CD4-positive, alpha-beta T cell treated with Interleukin-4 for 4 hours (primary cell): ENCODE data around the gene NPR3.

Source experiments
- DNase-seq: peaks from one replicate; pipeline ENCODE4 v3.0.0-alpha.2; 2020

Gene NPR3

DNA sequence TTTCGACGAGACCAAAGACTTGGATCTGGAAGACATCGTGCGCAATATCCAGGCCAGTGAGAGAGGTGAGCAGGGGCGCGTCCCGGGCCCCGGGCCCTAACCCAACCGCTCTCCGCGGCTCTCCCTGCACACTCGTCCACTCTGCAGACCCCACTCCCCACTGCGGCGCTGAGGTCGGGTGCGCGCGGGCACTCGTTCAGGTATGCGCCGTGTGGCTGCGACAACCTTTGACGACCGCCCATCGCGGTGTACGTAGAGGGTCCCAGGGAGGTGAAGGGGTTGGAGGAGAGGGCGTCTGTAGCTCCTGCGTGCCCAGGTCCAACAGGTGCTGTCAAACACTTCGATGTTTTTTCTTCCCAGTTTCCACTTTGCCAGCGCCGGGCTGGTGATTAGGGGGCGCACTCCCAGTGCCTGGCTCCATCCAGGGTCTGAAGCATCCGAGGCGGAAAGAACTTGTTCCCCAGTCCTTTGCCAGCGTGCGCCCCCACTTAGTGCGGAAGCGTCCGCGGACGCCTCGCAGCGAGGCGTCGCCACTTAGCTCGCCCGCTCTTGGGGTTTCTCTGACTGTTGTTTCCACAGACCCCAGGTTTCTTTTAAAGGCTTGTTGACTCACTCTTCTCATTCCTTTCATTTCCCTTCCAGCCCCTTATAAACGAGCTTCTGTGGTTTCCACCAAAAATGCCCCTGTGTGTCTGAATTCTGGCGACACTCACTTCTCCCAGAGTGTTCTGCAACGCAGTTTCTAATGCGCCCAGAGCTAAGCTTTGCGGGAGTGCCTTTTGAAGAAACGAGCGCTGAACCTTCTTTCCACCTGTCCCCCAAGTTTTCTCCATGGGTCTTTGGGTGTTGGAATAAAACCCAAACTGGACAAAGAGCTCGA, 1.6 kb downstream of the NPR3 start:
- no peak for DNase-seq

DNA sequence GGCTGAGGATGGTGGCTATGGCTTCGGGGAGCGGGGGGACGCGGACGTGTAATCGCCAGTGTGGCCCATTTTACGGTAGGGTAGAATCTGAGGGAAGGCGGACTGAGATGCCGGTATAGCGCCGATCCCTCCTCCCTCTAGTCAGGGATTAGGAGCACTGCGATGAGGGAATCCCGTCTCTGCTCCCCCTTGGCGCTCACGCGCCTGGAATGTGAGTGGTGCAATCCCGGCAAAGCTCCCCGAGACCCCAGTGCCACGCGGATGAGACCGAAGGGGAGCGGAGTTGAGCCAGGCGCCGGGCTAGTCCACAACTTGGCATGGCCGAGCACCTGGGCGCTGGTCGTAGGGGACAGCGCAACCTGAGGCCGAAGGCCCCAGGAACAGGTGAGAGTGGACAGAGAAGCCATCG, 2.2 kb downstream of the NPR3 start:
- no peak for DNase-seq

DNA sequence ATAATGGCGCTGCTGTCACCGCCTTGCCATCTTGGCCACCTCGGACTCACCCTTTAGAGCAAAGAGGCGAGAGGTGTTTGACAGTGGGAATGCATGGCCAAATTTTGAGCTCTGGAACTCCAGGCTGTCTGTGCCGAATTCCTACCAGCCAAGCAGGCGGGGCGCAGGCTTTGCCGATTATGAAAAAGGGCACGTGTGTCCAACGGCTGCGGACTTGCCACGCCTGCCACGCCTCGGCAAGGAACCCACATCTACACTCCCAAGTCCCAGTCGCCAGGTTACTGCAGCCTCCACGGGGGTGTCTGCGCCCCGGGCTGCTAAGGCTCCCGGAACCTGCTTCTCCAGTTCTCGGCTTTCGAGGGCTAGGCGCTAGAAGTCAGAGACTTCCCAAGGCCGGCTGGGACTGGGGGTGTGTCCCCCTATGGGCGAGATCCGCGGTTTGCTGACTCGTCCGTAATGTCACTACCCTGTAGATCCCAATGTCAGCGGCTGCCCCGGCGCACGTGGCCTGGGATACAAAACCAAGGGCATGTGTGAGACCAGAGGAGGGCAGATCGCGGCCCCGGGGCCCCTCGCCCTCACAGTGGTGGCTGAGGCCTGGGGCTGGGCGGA, 2.8 kb downstream of the NPR3 start:
- DNase-seq: no peak

DNA sequence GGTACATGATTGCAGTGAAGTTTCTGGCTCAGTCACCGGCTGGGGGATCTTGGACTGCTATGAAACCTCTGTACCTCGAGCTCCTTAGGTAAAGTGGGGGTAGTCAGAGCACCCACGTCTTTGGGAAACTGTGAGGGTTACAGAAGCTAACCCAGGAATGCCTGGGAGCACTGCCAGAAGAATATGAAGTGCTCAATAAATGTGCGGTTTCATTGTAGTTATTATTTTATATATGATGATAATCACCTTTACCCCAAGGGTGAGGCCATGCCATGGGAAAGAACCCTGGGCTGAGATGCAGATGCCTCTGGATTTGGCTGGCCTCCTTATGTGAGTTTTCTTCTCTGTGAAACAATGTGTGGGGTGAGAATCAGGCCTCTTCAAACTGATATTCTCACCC, 3.7 kb downstream of the NPR3 start:
- DNase-seq: no peak

DNA sequence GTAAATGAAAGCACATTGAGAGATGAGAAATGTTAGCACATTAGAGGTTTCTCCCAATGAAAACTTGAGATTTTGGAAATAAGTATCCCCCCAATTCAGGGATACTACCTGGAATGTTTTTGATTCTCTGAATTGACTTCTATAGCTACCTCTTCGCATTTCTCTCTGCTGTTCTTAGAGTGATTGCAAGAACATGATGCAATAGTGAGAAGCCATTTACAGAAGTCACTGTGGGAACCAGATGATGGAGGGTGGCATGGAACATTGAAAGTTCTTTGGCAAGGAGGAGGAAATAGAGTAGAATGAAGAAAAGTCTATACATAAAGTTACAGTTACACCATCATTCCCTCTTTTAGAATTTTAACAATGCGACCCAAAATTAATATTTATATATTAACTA, 9.2 kb downstream of the NPR3 start:
- no peak for DNase-seq

DNA sequence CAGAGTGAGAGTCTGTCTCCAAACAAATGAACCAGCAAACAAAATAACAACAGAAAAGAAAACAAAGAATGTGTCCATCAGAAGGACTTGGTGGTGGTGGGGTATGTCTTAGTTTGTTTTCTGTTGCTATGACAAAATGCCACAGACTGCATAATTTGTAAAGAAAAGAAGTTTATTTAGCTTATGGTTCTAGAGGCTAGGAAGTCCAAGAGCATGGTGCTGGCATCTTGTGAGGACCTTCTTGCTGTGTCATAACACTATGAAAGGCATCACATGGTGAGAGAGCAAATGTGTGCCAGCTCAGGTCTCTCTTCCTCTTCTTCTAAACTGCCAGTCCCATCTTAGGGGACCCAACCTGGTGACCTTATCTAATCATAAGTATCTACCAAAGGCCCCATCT, 10.5 kb downstream of the NPR3 start:
- no peak for DNase-seq

DNA sequence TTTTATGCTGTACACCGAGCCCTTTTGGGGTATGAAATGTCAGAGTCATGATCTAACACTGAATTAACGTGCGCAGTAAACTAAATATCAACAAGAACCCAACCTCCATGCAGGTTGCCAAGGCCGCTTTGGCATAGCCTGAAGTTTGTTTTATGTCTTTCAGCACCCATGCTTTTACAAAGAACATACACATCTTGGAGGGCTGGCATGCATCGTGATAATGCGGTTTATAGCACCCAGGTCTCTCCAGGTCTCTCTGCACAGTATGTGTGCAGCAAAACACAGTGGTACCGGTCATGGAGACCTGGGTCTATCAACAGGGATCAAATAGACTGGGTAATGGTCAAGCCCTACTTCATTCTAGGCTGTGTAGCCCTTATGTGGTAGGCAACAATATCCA, 11.8 kb downstream of the NPR3 start:
- DNase-seq: no peak

DNA sequence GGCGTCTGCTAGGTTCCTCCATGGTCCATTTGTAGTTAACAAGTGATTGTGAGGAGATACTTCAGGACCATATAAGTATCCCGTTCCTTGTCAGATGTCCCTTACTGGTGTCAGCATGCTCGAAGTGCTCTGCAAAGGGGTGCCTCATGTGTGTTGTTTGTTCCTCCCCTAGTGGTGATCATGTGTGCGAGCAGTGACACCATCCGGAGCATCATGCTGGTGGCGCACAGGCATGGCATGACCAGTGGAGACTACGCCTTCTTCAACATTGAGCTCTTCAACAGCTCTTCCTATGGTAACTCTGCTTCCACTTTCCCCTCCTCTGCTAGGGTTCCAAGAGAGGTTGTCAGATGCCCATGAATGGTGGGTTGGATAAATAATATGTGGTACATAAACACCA, 13.4 kb downstream of the NPR3 start:
- no peak for DNase-seq

DNA sequence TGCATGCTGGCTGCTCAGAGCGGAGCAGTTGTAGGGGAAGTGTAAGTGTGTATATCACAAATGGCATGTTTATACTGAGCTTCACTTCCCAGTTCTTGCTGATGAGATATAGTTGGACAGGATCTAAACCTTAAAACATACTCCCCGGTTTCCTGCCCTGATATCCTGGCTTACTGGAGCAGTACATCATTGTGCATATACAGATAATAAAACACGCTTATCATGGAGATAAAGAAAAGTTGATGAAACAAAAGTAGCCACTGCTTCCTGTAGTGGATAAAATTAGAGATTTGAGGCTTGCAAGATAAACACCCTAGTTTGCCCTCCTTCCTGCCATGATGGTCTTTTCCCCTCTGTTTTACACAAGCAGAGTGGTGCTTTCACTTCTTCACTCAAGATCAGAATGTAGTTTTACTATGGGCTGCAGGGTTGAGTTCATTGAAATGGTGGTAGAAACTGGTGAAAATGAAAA, 15.0 kb downstream of the NPR3 start:
- DNase-seq: no peak

DNA sequence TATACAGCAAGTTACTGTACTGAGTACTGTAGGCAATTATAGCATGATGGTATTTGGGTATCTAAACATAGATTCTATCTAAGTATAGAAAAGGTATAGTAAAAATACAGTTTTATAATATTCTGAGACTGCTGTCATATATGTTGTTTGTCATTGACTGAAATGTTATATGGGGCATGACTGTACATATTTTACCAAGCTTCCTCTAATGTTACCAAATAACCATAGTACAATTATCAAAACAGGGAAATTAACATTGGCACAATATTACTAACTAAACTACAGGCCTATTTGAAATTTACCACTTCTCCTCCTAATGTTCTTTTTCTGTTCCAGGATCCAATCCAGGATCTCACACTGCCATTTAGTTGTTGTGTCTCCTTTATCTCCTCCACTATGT, 18.5 kb downstream of the NPR3 start:
- DNase-seq: no peak

DNA sequence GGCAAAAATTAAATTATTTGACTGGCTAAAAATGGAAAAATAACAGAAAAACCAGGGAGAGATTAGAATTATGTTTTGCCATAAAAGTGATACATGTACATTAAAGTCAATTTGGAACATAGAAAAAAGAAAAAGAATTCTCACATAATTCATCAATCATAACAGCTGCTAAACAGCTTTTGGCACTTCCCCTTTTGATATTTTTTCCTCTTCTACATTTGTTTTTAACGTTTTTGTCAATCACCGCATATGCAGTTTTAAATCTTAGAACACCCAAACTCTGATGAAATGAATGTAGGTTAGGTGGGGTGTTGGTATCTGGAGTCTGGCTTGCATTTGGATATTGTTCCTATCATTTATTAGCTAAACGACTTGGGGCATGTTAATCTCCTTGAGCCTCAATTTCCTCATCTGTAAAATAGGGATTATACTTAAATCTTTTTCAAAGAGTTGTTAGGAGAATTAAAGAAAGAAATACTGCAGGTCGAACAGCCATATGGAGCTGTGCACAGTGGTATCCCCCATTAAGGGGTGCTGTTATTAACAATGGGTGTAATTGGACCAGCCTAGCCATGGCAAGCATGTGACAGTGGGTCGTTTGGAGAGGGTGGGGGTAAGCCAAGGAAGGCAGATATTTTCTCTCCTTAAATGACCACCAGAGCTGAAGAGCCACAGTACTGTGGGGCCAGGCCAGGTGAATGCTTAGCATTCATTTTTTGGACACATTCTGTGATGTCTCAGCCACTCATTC, 22.6 kb downstream of the NPR3 start:
- DNase-seq: no peak

DNA sequence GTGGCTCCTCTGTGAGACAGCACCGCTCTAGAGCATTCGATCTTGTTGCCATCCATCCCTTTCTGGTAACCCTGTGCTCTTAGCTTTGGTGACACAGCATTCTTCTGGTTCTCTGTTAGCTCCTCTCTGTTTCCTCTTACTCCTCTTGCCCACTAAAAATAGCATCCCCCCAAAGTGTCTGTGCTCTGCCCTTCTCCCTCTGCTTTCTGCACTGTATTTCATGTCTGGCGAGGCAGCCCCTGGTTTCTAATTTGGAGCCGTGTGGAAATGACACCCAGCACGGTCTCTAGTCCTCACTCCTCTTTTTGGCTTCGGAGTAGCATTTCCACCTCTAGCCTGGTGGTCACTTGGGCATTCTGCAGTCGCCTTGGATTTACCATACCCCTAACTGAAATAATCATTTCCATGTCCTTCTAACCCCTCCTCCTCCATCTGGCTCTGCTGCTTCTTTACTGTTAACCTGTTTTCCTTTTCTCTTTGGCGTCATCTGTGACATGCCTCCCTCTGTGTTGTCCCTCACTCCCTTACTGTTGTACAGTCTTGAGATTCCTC, 23.8 kb downstream of the NPR3 start:
- no peak for DNase-seq

DNA sequence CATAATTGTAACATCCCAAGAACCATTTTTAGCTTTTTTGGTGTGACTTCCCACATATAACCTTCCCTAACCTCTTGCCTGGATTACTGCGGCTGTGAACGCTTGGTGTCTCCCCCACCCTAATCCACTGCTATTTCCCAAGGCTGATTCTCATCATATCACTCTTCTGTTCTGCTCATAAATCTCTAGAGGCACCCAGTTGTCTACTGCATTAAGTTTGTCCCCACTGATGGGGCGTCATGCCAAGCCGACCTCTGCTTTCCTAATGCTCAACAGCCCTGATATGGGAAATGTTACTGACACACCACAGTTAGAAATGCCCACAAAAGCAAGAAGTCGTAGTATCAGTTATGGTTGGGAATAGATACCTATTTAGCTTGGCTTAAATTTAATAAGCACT, 24.4 kb downstream of the NPR3 start:
- DNase-seq: no peak

DNA sequence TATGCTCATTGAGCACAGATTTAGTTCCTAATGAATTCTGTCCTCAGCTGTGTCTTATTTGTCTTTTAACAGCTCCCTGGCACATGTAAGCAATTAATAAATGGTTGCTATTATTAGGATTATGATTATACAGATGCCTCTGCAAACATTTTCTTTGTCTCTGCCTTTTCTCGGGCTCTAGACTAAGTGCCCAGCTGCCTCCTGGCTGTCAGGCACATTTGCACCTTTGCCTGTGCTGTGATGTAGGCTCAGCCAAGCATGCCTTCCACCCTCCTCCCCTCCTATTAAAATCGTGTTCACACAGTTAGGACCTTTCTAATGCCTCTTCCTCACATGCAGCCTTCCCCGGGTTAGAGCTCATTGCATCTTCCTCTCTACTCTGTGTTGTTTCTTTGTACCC, 25.7 kb downstream of the NPR3 start:
- no peak for DNase-seq

DNA sequence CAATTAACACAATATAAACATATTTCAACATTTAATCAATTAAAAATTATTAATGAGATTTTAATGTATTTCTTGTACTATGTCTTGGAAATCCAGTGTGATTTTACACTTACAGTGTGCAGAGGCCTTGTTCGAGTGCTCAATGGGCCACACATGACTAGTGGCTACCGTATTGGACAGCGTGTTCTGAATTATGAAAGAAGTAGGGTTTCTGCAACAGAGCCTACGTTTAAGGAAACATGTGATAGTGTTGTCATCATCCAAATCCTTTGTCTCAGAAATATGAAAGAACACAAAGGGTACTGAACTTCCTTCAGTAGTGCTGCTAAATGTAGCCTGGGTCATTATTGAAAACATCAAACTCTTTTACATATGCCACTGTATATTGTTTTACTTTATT, 29.5 kb downstream of the NPR3 start:
- no peak for DNase-seq

DNA sequence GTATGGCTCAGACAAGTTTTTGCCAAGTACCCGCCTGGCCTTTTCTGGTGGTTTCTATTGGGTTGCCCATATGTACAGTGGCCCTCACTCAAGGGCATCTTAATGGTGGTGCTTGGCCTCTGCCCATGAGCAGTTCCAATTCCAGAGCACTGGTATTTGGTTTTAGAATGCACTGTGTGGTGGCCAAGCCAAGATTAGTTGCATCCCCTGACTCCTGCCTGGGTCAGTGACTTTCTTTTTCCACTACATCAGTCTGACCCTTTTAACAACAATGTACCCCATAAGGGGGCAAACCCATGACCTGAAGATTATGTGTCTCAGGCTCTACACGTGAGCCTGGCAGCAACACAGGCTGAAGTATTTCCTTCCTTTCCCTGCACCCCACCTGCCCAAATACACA, 34.2 kb downstream of the NPR3 start:
- DNase-seq: no peak

DNA sequence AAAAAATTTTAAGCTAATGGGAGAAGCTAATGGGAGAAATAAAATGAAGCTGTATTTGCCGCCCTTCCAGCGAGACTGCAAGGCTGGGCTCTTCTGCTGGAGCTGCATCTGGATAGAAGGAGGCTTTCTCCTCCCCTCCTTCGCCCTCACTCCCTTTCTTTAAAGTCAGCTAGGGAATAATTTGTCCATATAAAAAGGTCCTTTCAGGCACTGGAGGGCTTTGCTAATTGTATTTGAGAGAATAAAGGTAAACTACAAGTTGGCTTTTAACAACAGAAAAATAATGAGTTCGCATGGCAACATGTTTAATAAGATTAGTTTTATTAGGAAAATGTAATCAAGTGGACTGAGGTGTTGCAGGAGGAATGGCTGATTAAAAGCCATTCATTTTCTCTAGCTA, 41.3 kb downstream of the NPR3 start:
- no peak for DNase-seq

DNA sequence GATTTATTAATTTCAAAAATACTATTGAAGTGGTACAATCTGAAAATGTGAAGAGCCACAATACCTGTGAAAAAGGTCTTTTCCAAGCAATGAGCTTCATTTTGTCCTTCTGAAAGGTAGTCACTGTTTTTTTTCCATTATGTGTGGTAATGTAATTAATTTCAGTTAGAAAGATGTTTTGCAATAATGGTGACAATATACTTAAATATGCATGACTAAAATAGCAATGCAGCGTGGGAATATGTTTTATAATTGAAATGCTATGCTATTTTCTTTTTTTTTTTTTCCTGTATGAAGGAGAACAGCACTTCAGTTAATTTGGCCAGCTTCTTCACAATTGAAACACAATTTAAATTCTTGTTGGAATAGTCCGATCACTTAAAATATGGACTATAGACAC, 41.9 kb downstream of the NPR3 start:
- DNase-seq: no peak

DNA sequence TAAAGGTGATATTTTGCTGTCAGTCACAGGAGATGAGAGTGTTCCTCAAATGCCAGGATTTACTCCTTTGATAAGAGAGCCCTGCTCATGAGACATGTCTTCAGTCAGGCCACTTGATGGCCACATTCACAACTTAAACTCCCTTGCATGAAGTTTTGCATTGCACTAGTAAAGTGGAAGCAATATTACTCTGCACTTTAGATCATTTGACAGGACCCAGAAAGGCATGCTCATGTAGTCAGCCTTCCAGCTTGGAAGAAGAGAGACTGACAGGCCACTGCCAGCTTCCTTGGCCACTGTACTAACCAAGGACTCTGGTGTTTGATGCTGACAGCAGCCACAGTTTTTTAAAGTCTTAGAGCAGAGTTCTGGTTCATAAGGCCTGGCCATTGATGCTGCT, 42.6 kb downstream of the NPR3 start:
- DNase-seq: no peak

DNA sequence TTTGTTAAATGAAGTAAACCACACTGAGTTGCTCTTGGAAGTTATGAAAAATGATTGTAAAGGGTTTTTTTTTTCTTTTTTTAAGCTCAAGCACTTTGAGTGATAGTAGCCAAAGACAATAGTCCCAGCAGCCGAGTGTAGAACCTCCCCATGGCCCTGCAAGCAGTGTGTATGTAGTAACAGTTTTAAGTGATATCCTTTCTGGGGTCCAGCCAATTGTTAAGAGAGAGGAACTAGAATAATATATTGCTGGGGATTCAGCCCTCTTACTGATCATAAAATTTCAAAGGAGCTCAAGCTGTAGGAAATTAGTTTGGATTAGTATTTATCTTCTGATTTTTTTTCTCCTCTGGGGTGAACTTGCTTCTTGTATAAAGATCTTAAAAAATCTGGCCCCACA, 43.2 kb downstream of the NPR3 start:
- no peak for DNase-seq

DNA sequence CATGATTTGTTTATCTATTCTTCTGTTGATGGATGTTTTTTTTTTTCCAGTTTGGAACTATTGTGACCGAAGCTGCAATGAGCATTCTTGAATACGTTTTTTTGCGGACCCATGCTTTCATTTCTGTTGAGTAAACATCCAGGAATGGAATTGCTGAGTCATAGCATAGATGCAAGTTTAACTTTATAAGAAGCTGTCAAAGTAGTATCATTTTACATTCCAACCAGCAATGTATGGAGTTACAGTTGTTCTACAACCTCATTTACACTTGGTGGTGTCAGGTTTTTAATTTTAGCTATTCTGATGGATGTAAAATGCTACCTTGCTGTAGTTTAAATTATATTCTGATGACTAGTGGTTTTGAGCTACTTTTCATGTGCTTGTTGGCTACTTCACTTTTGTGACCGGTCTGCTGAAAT, 49.0 kb downstream of the NPR3 start:
- DNase-seq: no peak

DNA sequence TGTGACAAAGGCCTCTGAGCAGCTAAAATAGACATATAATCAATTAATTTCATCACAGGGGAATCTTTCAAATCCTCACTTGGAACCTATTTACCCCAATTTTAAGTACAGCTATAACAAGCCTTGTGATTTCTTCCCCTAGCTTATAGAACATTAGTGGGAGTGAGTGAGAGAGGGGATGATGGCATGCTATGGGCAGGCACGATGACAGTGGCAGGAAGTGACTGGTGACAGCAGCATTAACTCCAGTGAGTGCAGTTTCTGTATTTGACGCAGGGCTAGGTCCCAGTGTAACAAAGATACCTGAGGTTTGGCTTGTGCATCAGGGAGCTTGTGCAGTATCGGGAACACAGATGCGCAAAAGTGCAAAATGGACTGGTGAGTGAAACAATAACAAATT, 54.1 kb downstream of the NPR3 start:
- DNase-seq: no peak

DNA sequence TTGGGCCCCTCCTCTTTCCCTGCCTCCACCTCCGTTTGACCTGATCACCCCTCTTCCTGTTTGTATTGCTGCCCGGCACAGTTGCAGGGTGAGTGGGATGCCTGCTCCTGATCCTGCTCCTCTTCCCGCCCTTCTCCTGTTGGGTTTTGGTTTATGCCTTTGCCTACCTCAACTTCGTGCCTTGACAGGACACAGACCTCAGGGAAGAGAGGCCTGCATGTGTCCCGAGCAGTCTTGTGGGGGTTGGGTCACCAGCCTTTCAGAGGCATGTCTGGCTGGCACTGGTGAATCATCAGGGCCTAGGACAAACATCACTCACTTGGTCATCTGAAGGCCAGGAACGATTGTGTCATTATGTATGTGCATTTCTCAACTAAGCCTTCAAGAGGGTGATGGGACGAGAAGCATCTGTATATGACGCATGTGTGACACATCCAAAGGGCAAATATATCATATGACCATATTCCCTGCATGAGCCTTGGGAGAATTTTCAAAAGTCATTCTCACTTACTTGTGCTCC, 56.9 kb downstream of the NPR3 start:
- no peak for DNase-seq
